ENCODE data around the gene CNTNAP2.

GRCh38 chr7:146619641-146620040 lies 503.0 kb downstream of the CNTNAP2 start:
- TF ChIP-seq, protein P1, sequence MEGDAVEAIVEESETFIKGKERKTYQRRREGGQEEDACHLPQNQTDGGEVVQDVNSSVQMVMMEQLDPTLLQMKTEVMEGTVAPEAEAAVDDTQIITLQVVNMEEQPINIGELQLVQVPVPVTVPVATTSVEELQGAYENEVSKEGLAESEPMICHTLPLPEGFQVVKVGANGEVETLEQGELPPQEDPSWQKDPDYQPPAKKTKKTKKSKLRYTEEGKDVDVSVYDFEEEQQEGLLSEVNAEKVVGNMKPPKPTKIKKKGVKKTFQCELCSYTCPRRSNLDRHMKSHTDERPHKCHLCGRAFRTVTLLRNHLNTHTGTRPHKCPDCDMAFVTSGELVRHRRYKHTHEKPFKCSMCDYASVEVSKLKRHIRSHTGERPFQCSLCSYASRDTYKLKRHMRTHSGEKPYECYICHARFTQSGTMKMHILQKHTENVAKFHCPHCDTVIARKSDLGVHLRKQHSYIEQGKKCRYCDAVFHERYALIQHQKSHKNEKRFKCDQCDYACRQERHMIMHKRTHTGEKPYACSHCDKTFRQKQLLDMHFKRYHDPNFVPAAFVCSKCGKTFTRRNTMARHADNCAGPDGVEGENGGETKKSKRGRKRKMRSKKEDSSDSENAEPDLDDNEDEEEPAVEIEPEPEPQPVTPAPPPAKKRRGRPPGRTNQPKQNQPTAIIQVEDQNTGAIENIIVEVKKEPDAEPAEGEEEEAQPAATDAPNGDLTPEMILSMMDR (IDR thresholded peaks at IDR 0.05): no peak
- TF ChIP-seq POLR2AphosphoS5 (IDR thresholded peaks at IDR 0.05; ENCODE audit: insufficient read depth in 1 of 2, low read depth in 1 of 2): no peak
